Putamen (tissue), 1 donor: Measurements from ENCODE around the gene SULF2.

Experiments
- DNase-seq: peaks from one replicate; pipeline ENCODE4 v3.0.0-alpha.2; 2016; ENCODE audit warnings: low spot score

SULF2 gene

GRCh38 chr20:47684306-47685080, 100.8 kb downstream of the SULF2 start:
- DNase-seq, result no peak

- no peak for DNase-seq
Measured at GRCh38 chr20:47682916-47683315, 102.4 kb downstream of the SULF2 start.

GRCh38 chr20:47682028-47682783, 103.1 kb downstream of the SULF2 start:
- DNase-seq, result peak; percentile 29

- no peak for DNase-seq
Measured at GRCh38 chr20:47680804-47681529, 104.3 kb downstream of the SULF2 start.

GRCh38 chr20:47679462-47679861, 105.8 kb downstream of the SULF2 start:
- DNase-seq, result no peak

- DNase-seq, result no peak
Measured at GRCh38 chr20:47678536-47678935, 106.7 kb downstream of the SULF2 start.

GRCh38 chr20:47677635-47678453, 107.4 kb downstream of the SULF2 start:
- DNase-seq, result peak; percentile 13

- no peak for DNase-seq
Measured at GRCh38 chr20:47676912-47677634, 108.2 kb downstream of the SULF2 start.

- no peak for DNase-seq
Measured at GRCh38 chr20:47676219-47676721, 109.0 kb downstream of the SULF2 start.

GRCh38 chr20:47675190-47676142, 109.8 kb downstream of the SULF2 start:
- no peak for DNase-seq

GRCh38 chr20:47674686-47675085, 110.6 kb downstream of the SULF2 start:
- DNase-seq, result no peak

GRCh38 chr20:47674145-47674544, 111.1 kb downstream of the SULF2 start:
- no peak for DNase-seq

GRCh38 chr20:47673671-47673955, 111.7 kb downstream of the SULF2 start:
- no peak for DNase-seq

GRCh38 chr20:47672886-47673670, 112.2 kb downstream of the SULF2 start:
- DNase-seq, result no peak

- DNase-seq, result no peak
Measured at GRCh38 chr20:47672166-47672565, 113.1 kb downstream of the SULF2 start.

GRCh38 chr20:47670913-47671312, 114.4 kb downstream of the SULF2 start:
- no peak for DNase-seq

GRCh38 chr20:47669927-47670890, 115.1 kb downstream of the SULF2 start:
- DNase-seq, result no peak

GRCh38 chr20:47669489-47669888, 115.8 kb downstream of the SULF2 start:
- DNase-seq, result no peak
